Hepatocyte (in vitro differentiated cells): ENCODE results near the gene OR2T29. TPM values are rescaled to one million over a fixed set of nuclear protein-coding genes. Genes with fewer than 3 reads are reported as not detected.
"Not testable (repeated sequence)": the region's sequence is repeated elsewhere in the genome, so short reads cannot be mapped to it uniquely, and the experiment has no call there.

Experiments
- DNase-seq: peaks from one replicate; pipeline ENCODE4 v3.0.0-alpha.2; 2016; ENCODE audit warnings: low spot score
- H2AFZ ChIP-seq: fragments of 200-600 bp; sonication (generic); 2 replicates; pipeline ENCODE4 v1.6.0; 2016; ENCODE audit warnings: antibody characterized with exemption, mild to moderate bottlenecking
- H3K27ac ChIP-seq: fragments of 200-600 bp; sonication (generic); 2 replicates; pipeline ENCODE4 v1.5.1; 2016; ENCODE audit warnings: mild to moderate bottlenecking
- H3K27me3 ChIP-seq: fragments of 200-600 bp; sonication (generic); 2 replicates; pipeline ENCODE4 v1.6.1; 2016
- H3K36me3 ChIP-seq: fragments of 200-600 bp; sonication (generic); replicated peaks from 2 replicates; pipeline ENCODE4 v1.5.1; 2016; ENCODE audit warnings: low read depth; ENCODE audit not compliant: insufficient read depth
- H3K4me1 ChIP-seq: fragments of 200-600 bp; sonication (generic); 2 replicates; pipeline ENCODE4 v1.5.1; 2016; ENCODE audit warnings: mild to moderate bottlenecking, moderate library complexity; ENCODE audit not compliant: insufficient read depth
- H3K4me2 ChIP-seq: fragments of 200-600 bp; sonication (generic); 2 replicates; pipeline ENCODE4 v1.6.0; 2016
- H3K4me3 ChIP-seq: fragments of 200-600 bp; sonication (generic); 2 replicates; pipeline ENCODE4 v1.5.1; 2016; ENCODE audit warnings: mild to moderate bottlenecking
- H3K79me2 ChIP-seq: fragments of 200-600 bp; sonication (generic); 2 replicates; pipeline ENCODE4 v1.6.0; 2017; ENCODE audit warnings: mild to moderate bottlenecking
- H3K9me2 ChIP-seq: fragments of 200-600 bp; sonication (generic); replicated peaks from 2 replicates; pipeline ENCODE4 v1.6.0; 2017; ENCODE audit warnings: mild to moderate bottlenecking; ENCODE audit not compliant: insufficient read depth
- H3K9me3 ChIP-seq: fragments of 200-600 bp; sonication (generic); 2 replicates; pipeline ENCODE4 v1.5.1; 2016; ENCODE audit warnings: low read depth, mild to moderate bottlenecking
- H4K20me1 ChIP-seq: fragments of 200-600 bp; sonication (generic); 2 replicates; pipeline ENCODE4 v1.6.0; 2016; ENCODE audit warnings: mild to moderate bottlenecking; ENCODE audit not compliant: insufficient read depth, poor library complexity, severe bottlenecking
- EZH2 ChIP-seq: fragments of 200-600 bp; sonication (generic); IDR thresholded peaks from 2 replicates; pipeline ENCODE4 v1.6.1; 2016; ENCODE audit warnings: antibody characterized with exemption, mild to moderate bottlenecking, borderline replicate concordance
- EZH2phosphoT487 ChIP-seq: fragments of 200-600 bp; sonication (generic); IDR thresholded peaks from one replicate; pipeline ENCODE4 v1.6.1; 2018; ENCODE audit warnings: antibody characterized with exemption, mild to moderate bottlenecking, low read depth, moderate library complexity; ENCODE audit not compliant: unreplicated experiment, severe bottlenecking
- WGBS: methylation state at CpG from one replicate; pipeline ENCODE4 v1.1.6; 2016; ENCODE audit warnings: low lambda C conversion rate; ENCODE audit errors: missing lambda C conversion rate; 5-methylcytosine and 5-hydroxymethylcytosine counted together
- polyA plus RNA-seq: library from polyadenylated mRNA; unstranded; fragments of >200 nt; fragmentation: Nextera tagmentation; extraction: Ambion mirVana; gene quantifications from 2 replicates; pipeline ENCODE4 v1.2.1, GENCODE V29; 2016
- total RNA-seq: library from RNA; depleted of rRNA; stranded (reverse); fragments of >200 nt; gene quantifications from 2 replicates; pipeline ENCODE4 v1.2.3, GENCODE V29; 2014
- TF ChIP-seq, protein P1 (sequence below): fragments of 200-600 bp; sonication (generic); IDR thresholded peaks from 2 replicates; pipeline ENCODE4 v1.5.1; 2016; ENCODE audit warnings: antibody characterized with exemption, mild to moderate bottlenecking; ENCODE audit not compliant: poor library complexity

OR2T29 gene
- total and polyA plus RNA-seq, 2 experiments from 2014 or later: not detected

DNA sequence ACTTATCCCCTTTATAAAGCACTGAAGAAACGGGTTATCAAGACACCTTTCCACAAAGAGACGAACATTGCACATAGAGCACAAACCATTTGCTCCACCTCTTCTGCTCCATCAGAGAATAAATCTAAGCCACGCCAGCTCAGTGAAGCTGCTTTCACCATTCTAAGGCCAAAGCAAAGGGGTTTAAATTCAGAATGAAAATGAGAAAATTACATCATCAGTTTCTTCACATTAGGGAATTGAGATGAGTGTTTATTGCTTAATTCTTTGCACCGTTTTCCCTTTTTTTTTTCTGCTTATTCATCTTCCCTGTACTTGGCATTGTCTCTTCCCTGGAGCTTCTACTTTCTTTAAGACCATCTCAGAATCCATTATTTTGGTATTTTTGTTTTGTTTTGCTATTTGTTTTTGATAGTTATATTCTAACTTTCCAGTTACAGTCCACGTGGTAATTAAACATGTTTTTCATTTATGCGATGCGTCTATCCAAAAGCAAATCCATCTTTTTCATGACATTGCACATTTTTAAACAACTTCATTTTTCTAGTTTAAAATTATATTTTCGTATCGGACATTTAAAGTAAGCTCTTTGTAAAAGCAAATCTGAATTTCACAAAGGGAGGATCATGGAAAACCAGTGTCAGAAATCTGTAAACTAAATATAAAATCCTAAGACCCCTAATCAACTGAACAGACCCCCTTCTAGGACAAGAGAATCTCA is 13.8 kb upstream of the OR2T29 start:
- no peak overlapping the region for H2AFZ ChIP-seq
- no peak for DNase-seq
- no peak overlapping the region for H3K4me2 ChIP-seq
- H3K79me2 ChIP-seq: no peaks in the 10 kb centered on the region
- no peaks in the 10 kb centered on the region for H3K9me2 ChIP-seq
- no peaks in the 10 kb centered on the region for H3K36me3 ChIP-seq
- no peak overlapping the region for H3K4me3 ChIP-seq
- H3K27me3 ChIP-seq: no peaks in the 10 kb centered on the region
- no peak overlapping the region for H3K27ac ChIP-seq
- no peaks in the 10 kb centered on the region for H4K20me1 ChIP-seq
- TF ChIP-seq EZH2phosphoT487 (no peak), EZH2 (no peak)
- TF ChIP-seq, protein P1, sequence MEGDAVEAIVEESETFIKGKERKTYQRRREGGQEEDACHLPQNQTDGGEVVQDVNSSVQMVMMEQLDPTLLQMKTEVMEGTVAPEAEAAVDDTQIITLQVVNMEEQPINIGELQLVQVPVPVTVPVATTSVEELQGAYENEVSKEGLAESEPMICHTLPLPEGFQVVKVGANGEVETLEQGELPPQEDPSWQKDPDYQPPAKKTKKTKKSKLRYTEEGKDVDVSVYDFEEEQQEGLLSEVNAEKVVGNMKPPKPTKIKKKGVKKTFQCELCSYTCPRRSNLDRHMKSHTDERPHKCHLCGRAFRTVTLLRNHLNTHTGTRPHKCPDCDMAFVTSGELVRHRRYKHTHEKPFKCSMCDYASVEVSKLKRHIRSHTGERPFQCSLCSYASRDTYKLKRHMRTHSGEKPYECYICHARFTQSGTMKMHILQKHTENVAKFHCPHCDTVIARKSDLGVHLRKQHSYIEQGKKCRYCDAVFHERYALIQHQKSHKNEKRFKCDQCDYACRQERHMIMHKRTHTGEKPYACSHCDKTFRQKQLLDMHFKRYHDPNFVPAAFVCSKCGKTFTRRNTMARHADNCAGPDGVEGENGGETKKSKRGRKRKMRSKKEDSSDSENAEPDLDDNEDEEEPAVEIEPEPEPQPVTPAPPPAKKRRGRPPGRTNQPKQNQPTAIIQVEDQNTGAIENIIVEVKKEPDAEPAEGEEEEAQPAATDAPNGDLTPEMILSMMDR: no peak
- 70% methylated on average over 9 of the region's 9 CpGs for WGBS
- no peaks in the 10 kb centered on the region for H3K4me1 ChIP-seq
- H3K9me3 ChIP-seq: no peaks in the 10 kb centered on the region

GRCh38 chr1:248574657-248575056 is 12.1 kb upstream of the OR2T29 start, which contains the start of gene OR2T34:
Gene OR2T34 (minus strand): TSS chr1:248574757. CDS start chr1:248574757, 0 bp downstream.
- not testable (repeated sequence) for H2AFZ ChIP-seq, H3K9me2 ChIP-seq, H3K4me3 ChIP-seq, H3K9me3 ChIP-seq, H3K4me1 ChIP-seq, H3K79me2 ChIP-seq, H4K20me1 ChIP-seq, DNase-seq, H3K4me2 ChIP-seq, H3K36me3 ChIP-seq, H3K27ac ChIP-seq, H3K27me3 ChIP-seq
- 75% methylated on average over 3 of the region's 3 CpGs for WGBS

DNA sequence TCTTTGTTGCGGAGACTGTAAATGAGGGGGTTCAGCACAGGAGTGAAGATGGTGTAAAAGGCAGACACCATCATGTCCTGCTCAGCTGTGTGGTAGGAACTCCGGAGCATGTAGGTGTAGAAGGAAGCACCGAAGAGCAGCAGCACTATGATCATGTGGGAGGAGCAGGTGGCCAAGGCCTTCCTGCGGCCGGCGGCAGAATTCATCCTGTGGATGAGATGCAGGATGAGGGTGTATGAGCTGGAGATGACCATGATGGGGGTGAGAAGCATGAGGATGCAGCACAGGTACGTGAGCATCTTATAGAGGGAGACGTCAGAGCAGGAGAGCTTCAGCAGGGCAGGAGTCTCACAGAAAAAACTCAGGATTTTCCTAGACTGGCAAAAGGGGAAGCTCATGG is 11.3 kb upstream of the OR2T29 start:
- H3K4me3 ChIP-seq, H3K27ac ChIP-seq, H3K9me3 ChIP-seq, H3K9me2 ChIP-seq, H4K20me1 ChIP-seq, H3K4me1 ChIP-seq, H3K27me3 ChIP-seq, H2AFZ ChIP-seq, H3K4me2 ChIP-seq, H3K36me3 ChIP-seq, H3K79me2 ChIP-seq, DNase-seq: not testable (repeated sequence)
- 80% methylated on average over 5 of the region's 8 CpGs for WGBS

- DNase-seq, H3K27ac ChIP-seq: not testable (repeated sequence)
- WGBS: no CpG with 5 or more reads among the region's 1 CpG
Observed at GRCh38 chr1:248572049-248572448, 9.5 kb upstream of the OR2T29 start.

GRCh38 chr1:248570811-248571210 is 8.2 kb upstream of the OR2T29 start:
- not testable (repeated sequence) for H3K36me3 ChIP-seq, H3K27ac ChIP-seq, H3K9me2 ChIP-seq, H3K9me3 ChIP-seq, H2AFZ ChIP-seq, H3K4me2 ChIP-seq, H3K79me2 ChIP-seq, H3K27me3 ChIP-seq, DNase-seq, H3K4me3 ChIP-seq, H4K20me1 ChIP-seq, H3K4me1 ChIP-seq
- WGBS: 70% methylated on average over 3 of the region's 3 CpGs

More at GRCh38 chr1:248572049-248572448, 9.5 kb upstream of the OR2T29 start:
- H3K4me1 ChIP-seq, H3K4me3 ChIP-seq, H3K79me2 ChIP-seq, H3K9me3 ChIP-seq, H3K27me3 ChIP-seq, H3K4me2 ChIP-seq, H2AFZ ChIP-seq, H4K20me1 ChIP-seq, H3K9me2 ChIP-seq, H3K36me3 ChIP-seq: not testable (repeated sequence)

DNA sequence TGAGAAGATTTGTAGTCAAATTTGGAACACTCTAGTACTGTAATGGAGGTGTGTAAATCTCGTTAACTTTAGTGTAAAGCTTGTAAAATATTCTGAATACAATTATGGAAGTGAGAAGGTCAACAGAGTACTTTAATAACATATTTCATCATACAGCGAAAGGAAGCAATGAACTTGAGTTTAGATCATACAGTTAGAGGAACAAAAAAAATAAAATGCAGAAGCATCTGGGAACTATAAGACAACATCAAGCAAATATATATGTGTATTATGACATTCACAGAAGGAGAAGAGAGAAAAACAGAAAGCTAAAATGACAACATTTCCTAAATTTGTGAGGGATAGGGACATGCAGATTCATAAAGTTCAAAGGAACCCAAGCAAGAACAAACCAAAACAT is 6.5 kb upstream of the OR2T29 start:
- H3K4me2 ChIP-seq, H3K4me3 ChIP-seq, DNase-seq, H3K27ac ChIP-seq, H3K27me3 ChIP-seq, H4K20me1 ChIP-seq, H3K9me2 ChIP-seq, H2AFZ ChIP-seq, H3K79me2 ChIP-seq, H3K9me3 ChIP-seq, H3K36me3 ChIP-seq, H3K4me1 ChIP-seq: not testable (repeated sequence)
- 17% methylated on average over 2 of the region's 2 CpGs for WGBS

- 65% methylated on average over 11 of the region's 11 CpGs for WGBS
- not testable (repeated sequence) for H3K9me2 ChIP-seq, DNase-seq
Observed at GRCh38 chr1:248565530-248566373, 3.2 kb upstream of the OR2T29 start.

More at GRCh38 chr1:248565530-248566373, 3.2 kb upstream of the OR2T29 start:
- not testable (repeated sequence) for H3K9me3 ChIP-seq, H2AFZ ChIP-seq, H4K20me1 ChIP-seq, H3K79me2 ChIP-seq, H3K36me3 ChIP-seq, H3K27me3 ChIP-seq, H3K4me2 ChIP-seq, H3K27ac ChIP-seq, H3K4me1 ChIP-seq, H3K4me3 ChIP-seq
